Activated naive CD4-positive, alpha-beta T cell treated with anti-CD3 and anti-CD28 coated beads, Interleukin-2, amount 10 ng/mL, durations not matched to agents 7 days and 5 days (primary cell): Measurements from ENCODE around the gene TATDN3.
"Not testable (repeated sequence)": the region's sequence is repeated elsewhere in the genome, so short reads cannot be mapped to it uniquely, and the experiment has no call there.

Experiments
- CTCF ChIA-PET: fragments of 350-600 bp; sonication (Branson Sonifier 250); formaldehyde crosslinking; loops from one replicate; lab custom pipeline; 2021; ENCODE audit warnings: antibody characterized with exemption; lab: Charles Lee
- DNase-seq: peaks from one replicate; pipeline ENCODE4 v3.0.0-alpha.2; 2020
- H3K27ac Mint-ChIP-seq: one replicate; pipeline ENCODE4 v1.8.0; 2021; ENCODE audit warnings: mild to moderate bottlenecking, moderate library complexity, mixed read lengths
- H3K27me3 Mint-ChIP-seq: one replicate; pipeline ENCODE4 v1.8.0; 2021; ENCODE audit warnings: mild to moderate bottlenecking, mixed read lengths
- H3K36me3 Mint-ChIP-seq: one replicate; pipeline ENCODE4 v1.8.0; 2021; ENCODE audit warnings: mixed read lengths
- H3K4me1 Mint-ChIP-seq: one replicate; pipeline ENCODE4 v1.8.0; 2021; ENCODE audit warnings: mixed read lengths
- H3K4me3 Mint-ChIP-seq: one replicate; pipeline ENCODE4 v1.8.0; 2021; ENCODE audit warnings: mild to moderate bottlenecking, moderate library complexity, mixed read lengths
- H3K9me3 Mint-ChIP-seq: one replicate; pipeline ENCODE4 v1.8.0; 2021; ENCODE audit warnings: mixed read lengths

TATDN3 gene

DNA sequence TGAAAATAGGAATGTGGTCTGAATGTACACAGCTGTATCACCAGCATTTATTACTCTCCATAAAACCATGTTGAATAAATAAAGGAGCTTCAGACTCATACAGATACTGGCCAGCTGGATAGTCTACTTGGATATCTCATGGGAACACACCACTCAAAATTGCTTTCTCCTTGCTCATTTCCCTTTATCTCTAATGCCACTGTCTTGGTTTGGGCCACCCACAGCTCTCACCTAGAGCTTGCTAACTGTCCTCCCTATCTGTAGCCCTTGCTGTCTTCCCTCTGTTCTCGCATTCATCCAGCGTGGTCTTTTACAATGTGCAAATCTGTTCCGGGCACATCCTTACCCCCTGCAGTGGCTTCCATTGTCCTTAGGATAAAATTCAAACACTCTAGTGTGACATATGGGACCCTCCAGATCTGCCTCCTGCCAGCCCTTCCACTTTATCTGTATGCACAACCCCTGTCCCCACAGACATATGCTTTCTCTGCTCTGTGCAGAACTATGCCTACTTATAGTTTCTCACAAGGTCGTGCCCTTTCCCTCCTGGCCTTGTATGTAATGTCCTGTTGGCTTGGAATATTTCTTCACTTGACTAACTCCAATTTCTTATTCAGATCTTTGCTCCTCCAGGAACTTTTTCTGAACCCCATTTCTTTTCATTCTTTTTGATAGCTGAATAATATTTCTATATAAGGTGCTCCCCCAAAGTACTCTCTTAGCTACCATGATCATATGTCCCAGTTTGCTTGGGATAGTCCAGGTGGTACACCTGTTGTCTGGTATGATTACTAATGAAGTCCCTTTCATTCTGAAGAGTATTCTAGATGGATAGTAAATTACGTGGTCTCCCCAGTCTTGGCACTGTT lies 69.3 kb downstream of the TATDN3 start:
- Mint-ChIP-seq H3K27ac (no peak overlapping the region), H3K4me1 (peaks cover 39% of the 10 kb centered on the region), H3K9me3 (no peaks in the 10 kb centered on the region), H3K4me3 (no peak overlapping the region), H3K36me3 (peaks cover 13% of the 10 kb centered on the region), H3K27me3 (peaks cover 4% of the 10 kb centered on the region)
- CTCF ChIA-PET, result interaction anchor here (0.6 kb wide), 1 partner anchor 19 kb away, joined by 3 read pairs; no protein-coding TSS in a partner anchor
- DNase-seq, result no peak

DNA sequence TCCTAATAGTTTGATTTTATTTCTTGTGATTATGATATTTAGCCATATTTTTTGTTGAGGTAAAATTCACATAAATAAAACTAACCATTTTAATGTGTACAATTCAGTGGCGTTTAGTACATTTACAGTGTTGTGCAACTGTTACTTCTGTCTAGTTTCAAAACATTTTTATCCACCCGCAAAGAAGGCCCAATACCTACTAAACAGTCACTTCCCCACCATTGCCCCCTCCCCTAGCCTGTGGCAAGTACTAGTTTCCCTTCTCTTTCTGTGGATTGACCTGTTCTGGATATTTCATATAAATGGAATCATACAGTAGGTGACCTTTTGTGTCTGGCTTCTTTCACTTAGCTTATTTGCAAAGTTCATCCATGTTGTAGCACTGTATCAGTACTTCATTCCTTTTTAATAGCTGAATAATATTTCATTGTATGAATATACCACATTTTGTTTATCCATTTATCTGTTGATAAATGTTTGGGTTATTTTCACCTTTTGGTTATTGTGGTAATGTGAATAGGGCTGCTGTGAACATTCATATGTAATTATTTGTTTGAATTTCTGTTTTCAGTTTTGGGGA lies 70.5 kb downstream of the TATDN3 start:
- no peak for DNase-seq
- H3K27ac Mint-ChIP-seq, result no peak overlapping the region
- H3K4me3 Mint-ChIP-seq, result no peak overlapping the region
- peaks cover 4% of the 10 kb centered on the region for H3K27me3 Mint-ChIP-seq
- no peaks in the 10 kb centered on the region for H3K9me3 Mint-ChIP-seq
- peaks cover 13% of the 10 kb centered on the region for H3K36me3 Mint-ChIP-seq
- H3K4me1 Mint-ChIP-seq, result peaks cover 28% of the 10 kb centered on the region
- CTCF ChIA-PET, result no interaction called here

DNA sequence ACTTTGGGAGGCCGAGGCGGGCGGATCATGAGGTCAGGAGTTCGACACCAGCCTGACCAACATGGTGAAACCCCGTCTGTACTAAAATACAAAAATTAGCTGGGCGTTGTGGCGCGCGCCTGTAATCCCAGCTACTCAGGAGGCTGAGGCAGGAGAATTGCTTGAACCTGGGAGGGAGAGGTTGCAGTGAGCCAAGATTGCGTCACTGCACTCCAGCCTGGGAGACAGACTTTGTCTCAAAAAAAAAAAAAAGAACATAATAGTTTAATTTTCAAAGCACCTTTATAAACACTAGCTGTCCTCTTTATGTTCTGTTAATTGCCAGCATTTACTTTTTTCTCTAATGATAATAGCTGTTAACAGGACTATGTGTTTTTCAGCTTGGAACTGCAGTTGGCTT lies 71.7 kb downstream of the TATDN3 start:
- H3K27me3 Mint-ChIP-seq, H3K9me3 Mint-ChIP-seq, DNase-seq, H3K27ac Mint-ChIP-seq, H3K4me3 Mint-ChIP-seq, H3K36me3 Mint-ChIP-seq, CTCF ChIA-PET: not testable (repeated sequence)
- H3K4me1 Mint-ChIP-seq, result peaks cover 20% of the 10 kb centered on the region

DNA sequence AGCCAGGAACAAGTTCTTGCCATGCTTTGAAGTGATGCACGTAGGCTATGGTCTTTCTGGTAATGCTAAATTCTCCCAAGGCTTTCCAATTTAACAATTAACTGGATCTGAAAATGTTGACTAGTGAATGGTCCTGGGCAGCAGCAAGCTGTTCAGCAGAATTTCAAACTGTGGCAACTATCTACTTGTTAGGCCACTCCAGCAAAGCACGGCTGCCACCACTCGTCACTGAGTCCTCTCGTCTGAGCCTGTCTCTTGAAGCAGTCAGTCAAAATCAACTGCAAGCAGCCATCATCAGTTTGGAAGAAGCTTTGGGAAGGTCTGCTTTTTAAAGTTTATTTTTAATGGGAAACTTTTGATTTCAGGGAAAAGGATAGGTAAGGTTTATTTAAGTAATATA lies 72.5 kb downstream of the TATDN3 start:
- H3K4me3 Mint-ChIP-seq, result no peak overlapping the region
- H3K9me3 Mint-ChIP-seq, result no peaks in the 10 kb centered on the region
- H3K4me1 Mint-ChIP-seq, result peaks cover 14% of the 10 kb centered on the region
- H3K36me3 Mint-ChIP-seq, result peaks cover 10% of the 10 kb centered on the region
- no peak overlapping the region for H3K27ac Mint-ChIP-seq
- no peak for DNase-seq
- CTCF ChIA-PET, result interaction anchor here (0.9 kb wide), 1 partner anchor 199 kb away, joined by 3 read pairs; no protein-coding TSS in a partner anchor
- no peaks in the 10 kb centered on the region for H3K27me3 Mint-ChIP-seq
